Ammon's horn (tissue), 1 donor: ENCODE results near the gene SLC4A8.
"Not testable (repeated sequence)": the region's sequence is repeated elsewhere in the genome, so short reads cannot be mapped to it uniquely, and the experiment has no call there.

ENCODE experiments used
- DNase-seq: peaks from one replicate; pipeline ENCODE4 v3.0.0-alpha.2; 2016; ENCODE audit warnings: low spot score

The SLC4A8 gene

GRCh38 chr12:51480978-51481377, 56.3 kb downstream of the SLC4A8 start:
- no peak for DNase-seq

- DNase-seq: no peak
Observed at GRCh38 chr12:51482929-51483697, 58.5 kb downstream of the SLC4A8 start.

- no peak for DNase-seq
Observed at GRCh38 chr12:51484119-51484518, 59.5 kb downstream of the SLC4A8 start.

GRCh38 chr12:51488281-51488680, 63.6 kb downstream of the SLC4A8 start:
- DNase-seq: no peak

- DNase-seq: no peak
Observed at GRCh38 chr12:51493281-51493680, 68.7 kb downstream of the SLC4A8 start.

- DNase-seq: no peak
Observed at GRCh38 chr12:51496895-51497294, 72.3 kb downstream of the SLC4A8 start.

GRCh38 chr12:51504851-51505250, 80.2 kb downstream of the SLC4A8 start:
- no peak for DNase-seq

GRCh38 chr12:51505360-51506105, 80.9 kb downstream of the SLC4A8 start:
- DNase-seq: no peak

- DNase-seq: no peak
Observed at GRCh38 chr12:51507178-51507577, 82.5 kb downstream of the SLC4A8 start.

GRCh38 chr12:51508285-51508684, 83.7 kb downstream of the SLC4A8 start:
- no peak for DNase-seq

- no peak for DNase-seq
Observed at GRCh38 chr12:51511546-51512260, 87.1 kb downstream of the SLC4A8 start.

GRCh38 chr12:51512438-51512837, 87.8 kb downstream of the SLC4A8 start:
- no peak for DNase-seq

GRCh38 chr12:51515037-51515436, 90.4 kb downstream of the SLC4A8 start:
- DNase-seq: not testable (repeated sequence)

GRCh38 chr12:51517316-51517715, 92.7 kb downstream of the SLC4A8 start:
- DNase-seq: no peak

- DNase-seq: no peak
Observed at GRCh38 chr12:51517800-51518199, 93.2 kb downstream of the SLC4A8 start.

- no peak for DNase-seq
Observed at GRCh38 chr12:51519755-51520154, 95.1 kb downstream of the SLC4A8 start.

GRCh38 chr12:51520576-51521325, 96.1 kb downstream of the SLC4A8 start:
- DNase-seq: peak; percentile 62

- DNase-seq: no peak
Observed at GRCh38 chr12:51521554-51522276, 97.1 kb downstream of the SLC4A8 start.

- no peak for DNase-seq
Observed at GRCh38 chr12:51522696-51523095, 98.1 kb downstream of the SLC4A8 start.

GRCh38 chr12:51524386-51524901, 99.8 kb downstream of the SLC4A8 start:
- DNase-seq: no peak

- DNase-seq: no peak
Observed at GRCh38 chr12:51525518-51525917, 100.9 kb downstream of the SLC4A8 start.
